GM12878 (cell line): ENCODE results near the gene TNFAIP2. TPM values are rescaled to one million over a fixed set of nuclear protein-coding genes. Genes with fewer than 3 reads are reported as not detected.

Source experiments
- ATAC-seq: fragments of 200-7000 bp; cut with Tn5 transposase; 3 replicates; pipeline ENCODE4 v1.9.1; 2020; ENCODE audit warnings: mild to moderate bottlenecking, moderate library complexity
- BruUV-seq: library from RNA; stranded (reverse); fragments of 400-500 nt; replicated peaks from 2 replicates; lab custom pipeline; 2021; lab: Mats Ljungman, UMichigan
- CTCF ChIA-PET: fragments of 300-600 bp; sonication (Branson Sonifier 250); formaldehyde crosslinking; extraction: SDS; loops from one replicate; lab custom pipeline; 2021; ENCODE audit warnings: inconsistent platforms; lab: Yijun Ruan, JAX
- POLR2A ChIA-PET: fragments of 350-600 bp; formaldehyde crosslinking; extraction: SDS; loops from one replicate; lab custom pipeline; 2021; ENCODE audit warnings: inconsistent platforms; lab: Charles Lee
- RAD21 ChIA-PET: fragments of 300-600 bp; sonication (Branson Sonifier 250); formaldehyde crosslinking; loops from one replicate; lab custom pipeline; 2023; ENCODE audit warnings: antibody characterized with exemption; ENCODE audit not compliant: unreplicated experiment; lab: Charles Lee
- SMC1A ChIA-PET: fragments of 300-600 bp; sonication (Branson Sonifier 250); formaldehyde crosslinking; loops from one replicate; lab custom pipeline; 2023; ENCODE audit not compliant: unreplicated experiment, uncharacterized antibody; lab: Charles Lee
- DNase-seq: peaks from one replicate; pipeline ENCODE4 v3.0.0-alpha.2; 2011; ENCODE audit warnings: low read depth, low spot score
- FAIRE-seq: peaks from 3 replicates; lab custom pipeline; 2011; peaks lifted over from hg19 to GRCh38; lab: Jason Lieb, UNC
- H2AFZ ChIP-seq: 2 replicates; pipeline ENCODE4 v1.6.0; 2011; ENCODE audit warnings: low read depth, low read length, control low read depth; ENCODE audit not compliant: control insufficient read depth
- H3K27ac ChIP-seq: 2 replicates; pipeline ENCODE4 v1.5.1; 2011; ENCODE audit warnings: control low read depth; ENCODE audit not compliant: control insufficient read depth, insufficient read depth
- H3K27me3 ChIP-seq, 2 experiments: replicated peaks in 1 of 2; 2 replicates each; pipeline versions ENCODE4 v1.6.0 to v1.6.1; 2011; ENCODE audit warnings: low read length in 1 of 2; ENCODE audit not compliant: control insufficient read depth in 2 of 2, insufficient read depth in 2 of 2
- H3K36me3 ChIP-seq, 2 experiments: 2 replicates each; pipeline ENCODE4 v1.5.1; 2011; ENCODE audit warnings: low read length in 1 of 2; ENCODE audit not compliant: control insufficient read depth in 2 of 2, insufficient read depth in 2 of 2
- H3K4me1 ChIP-seq: 2 replicates; pipeline ENCODE4 v1.6.1; 2011; ENCODE audit warnings: mild to moderate bottlenecking, low read length, moderate library complexity, mixed read lengths; ENCODE audit not compliant: control insufficient read depth, insufficient read depth
- H3K4me2 ChIP-seq: 2 replicates; pipeline ENCODE4 v1.6.0; 2011; ENCODE audit warnings: control low read depth; ENCODE audit not compliant: control insufficient read depth, insufficient read depth
- H3K4me3 ChIP-seq: fragments of 200-600 bp; sonication (generic); 2 replicates; pipeline ENCODE4 v1.5.1; 2016
- H3K79me2 ChIP-seq: 2 replicates; pipeline ENCODE4 v1.6.0; 2011; ENCODE audit warnings: low read length; ENCODE audit not compliant: control insufficient read depth, insufficient read depth
- H3K9ac ChIP-seq: 2 replicates; pipeline ENCODE4 v1.8.0; 2011; ENCODE audit warnings: low read length, control low read depth, mixed read lengths; ENCODE audit not compliant: control insufficient read depth, insufficient read depth
- H3K9me3 ChIP-seq: replicated peaks from 3 replicates; pipeline ENCODE4 v1.5.1; 2011; ENCODE audit warnings: mild to moderate bottlenecking, low read length; ENCODE audit not compliant: control insufficient read depth, insufficient read depth
- H4K20me1 ChIP-seq: 2 replicates; pipeline ENCODE4 v1.6.0; 2011; ENCODE audit not compliant: control insufficient read depth, insufficient read depth
- FOXK2 ChIP-seq: fragments of 450-650 bp; IDR thresholded peaks from 2 replicates; pipeline ENCODE4 v1.6.1; 2017; ENCODE audit warnings: mild to moderate bottlenecking, moderate library complexity
- MXI1 ChIP-seq: fragments of 150-350 bp; IDR thresholded peaks from 2 replicates; pipeline ENCODE4 v1.6.1; 2011; ENCODE audit warnings: low read depth, mild to moderate bottlenecking, inconsistent platforms, low read length, improper control_type of control experiment
- SMAD1 ChIP-seq: fragments of 450-650 bp; IDR thresholded peaks from 2 replicates; pipeline ENCODE4 v1.6.1; 2018; ENCODE audit warnings: mild to moderate bottlenecking, low read depth; ENCODE audit not compliant: partially characterized antibody
- SP1 ChIP-seq: IDR thresholded peaks from one replicate; pipeline ENCODE4 v1.6.1; 2011; ENCODE audit warnings: low read depth, low read length
- TAF1 ChIP-seq: IDR thresholded peaks from 2 replicates; pipeline ENCODE4 v1.6.1; 2011; ENCODE audit warnings: mild to moderate bottlenecking, low read depth, low read length, borderline replicate concordance
- ZNF207 ChIP-seq: fragments of 450-650 bp; IDR thresholded peaks from 2 replicates; pipeline ENCODE4 v1.6.1; 2014; ENCODE audit warnings: antibody characterized with exemption, mild to moderate bottlenecking, borderline replicate concordance
- WGBS: methylation state at CpG from one replicate; pipeline ENCODE4 v1.1.6; 2016; ENCODE audit warnings: low lambda C conversion rate; ENCODE audit not compliant: insufficient replicate concordance, insufficient coverage; ENCODE audit errors: missing lambda C conversion rate; 5-methylcytosine and 5-hydroxymethylcytosine counted together
- in situ Hi-C: fragments of 300-500 bp; cut with MboI; formaldehyde crosslinking; loops from 9 replicates; pipeline ENCODE4 v1.14.3; 2018; ENCODE audit warnings: mixed read lengths
- intact Hi-C: fragments of 100-400 bp; cut with micrococcal nuclease; formaldehyde crosslinking; loops from one replicate; pipeline ENCODE4 v1.14.2; 2022; ENCODE audit not compliant: unreplicated experiment
- polyA plus RNA-seq, 11 experiments: library from polyadenylated mRNA; depleted of rRNA in 4 of 11; unstranded in 6 of 11; stranded (reverse) in 5 of 11; fragments of >200 nt; fragmentation: Nextera tagmentation in 4 of 11; fragmentation: Illumina TruSeq in 1 of 11; extraction: Ambion mirVana in 4 of 11; extraction: Trizol in 1 of 11; gene quantifications; 1 replicate in 1 of 11; 2 replicates in 10 of 11; pipeline versions ENCODE4 v1.2.1 to v1.2.3, GENCODE V29; 2011 to 2016; ENCODE audit warnings: inconsistent platforms in 2 of 11, missing spikeins in 2 of 11, low read depth in 1 of 11
- total RNA-seq, 4 experiments: library from RNA; depleted of rRNA in 3 of 4; stranded (reverse); fragments of >200 nt in 3 of 4; fragmentation: Illumina TruSeq in 1 of 4; extraction: Trizol in 1 of 4; gene quantifications; 2 replicates each; pipeline versions ENCODE4 v1.2.1 to v1.2.3, GENCODE V29; 2013 to 2021
- TF ChIP-seq, protein P1 (sequence below): fragments of 450-650 bp; IDR thresholded peaks from 2 replicates; pipeline ENCODE4 v1.6.1; 2016; ENCODE audit warnings: mild to moderate bottlenecking
- TF ChIP-seq, protein P2 (sequence below): IDR thresholded peaks from 2 replicates; pipeline ENCODE4 v1.6.1; 2012; ENCODE audit warnings: mild to moderate bottlenecking, low read depth, low read length
- TF ChIP-seq, protein P3 (sequence below): fragments of 150-350 bp; IDR thresholded peaks from 2 replicates; pipeline ENCODE4 v1.6.1; 2014; ENCODE audit warnings: mild to moderate bottlenecking, low read depth, low read length
- TF ChIP-seq, protein P4 (sequence below): fragments of 450-650 bp; IDR thresholded peaks from 2 replicates; pipeline ENCODE4 v1.6.1; 2017; ENCODE audit warnings: mild to moderate bottlenecking, low read depth, inconsistent platforms; ENCODE audit not compliant: poor library complexity, severe bottlenecking
- TF ChIP-seq, protein P5 (sequence below): fragments of 450-650 bp; IDR thresholded peaks from 2 replicates; pipeline ENCODE4 v1.6.1; 2017; ENCODE audit warnings: borderline replicate concordance

TNFAIP2 gene
- total and polyA plus RNA-seq, 10 of the 15 experiments (the other 5 are each of a cell fraction or from before 2014, with no cell fraction given), result 7.1 to 150 (median 74.5) TPM

DNA sequence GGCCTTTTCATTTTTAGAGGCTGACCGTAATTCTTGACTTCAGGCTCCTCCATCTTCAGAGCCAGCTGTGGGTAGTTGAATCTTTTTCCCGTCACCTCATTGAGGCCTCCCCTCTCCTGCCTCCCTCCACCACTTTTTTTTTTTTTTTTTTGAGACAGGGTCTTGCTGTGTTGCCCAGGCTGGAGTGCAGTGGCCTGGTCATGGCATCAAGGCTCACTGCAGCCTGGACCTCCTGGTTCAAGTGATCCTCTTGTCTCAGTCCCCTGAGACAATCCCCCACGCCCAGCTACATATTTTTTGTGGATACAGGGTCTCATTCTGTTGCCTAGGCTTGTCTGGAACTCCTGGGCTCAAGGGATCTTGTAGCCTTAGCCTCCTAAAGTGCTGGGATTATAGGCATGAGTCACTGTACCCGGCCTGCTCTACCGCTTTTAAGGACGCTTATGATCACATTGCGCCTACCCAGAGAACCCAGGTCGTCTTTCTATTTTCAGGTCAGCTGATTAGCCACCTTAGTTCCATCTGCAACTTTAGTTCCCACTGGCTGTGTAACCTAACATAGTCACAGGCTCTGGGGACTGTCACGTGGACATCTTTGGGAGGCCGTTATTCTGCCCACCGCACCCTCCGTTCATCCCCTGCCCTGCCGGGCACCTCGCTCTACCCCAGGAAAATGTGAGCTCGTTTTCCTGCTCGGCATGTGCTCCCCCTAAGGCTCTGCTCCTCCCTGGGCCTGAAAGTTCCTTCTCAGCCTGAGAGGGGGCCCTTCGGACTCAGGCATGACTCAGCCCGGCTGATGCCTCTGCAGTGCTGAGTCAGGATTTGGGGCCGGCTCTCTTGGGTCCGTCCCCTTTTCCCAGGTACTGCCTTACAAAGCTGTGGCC, 13.4 kb downstream of the TNFAIP2 start:
- no peaks in the 10 kb centered on the region for H3K9me3 ChIP-seq
- in situ Hi-C loops (no loop called here), intact Hi-C loops (no loop called here)
- DNase-seq (no peak), ATAC-seq (no peak), FAIRE-seq (no peak)
- ChIA-PET POLR2A (no interaction called here), RAD21 (interaction anchor here (1.5 kb wide), 1 partner anchor 32 kb away, joined by 7 read pairs; no protein-coding TSS in a partner anchor), CTCF (interaction anchor here (0.6 to 8.6 kb wide), 4 partner anchors 21 to 193 kb away, joined by 3 to 176 read pairs (median 5); no protein-coding TSS in a partner anchor), SMC1A (interaction anchor here (2.2 kb wide), 1 partner anchor 31 kb away, joined by 12 read pairs; no protein-coding TSS in a partner anchor)
- H3K36me3 ChIP-seq, result peaks cover 3 to 9% of the 10 kb centered on the region in 2 experiments; a peak in 3 of 4 replicates
- H3K4me1 ChIP-seq, result peaks cover 15% of the 10 kb centered on the region
- no peak overlapping the region for H3K4me3 ChIP-seq
- no peak overlapping the region for H2AFZ ChIP-seq
- 75% methylated on average over 20 of the region's 20 CpGs for WGBS
- no peak overlapping the region for H3K27ac ChIP-seq
- H3K79me2 ChIP-seq, result no peaks in the 10 kb centered on the region
- no peaks in the 10 kb centered on the region for H3K27me3 ChIP-seq
- BruUV-seq, result TSS peak; percentile 84
- H4K20me1 ChIP-seq, result no peaks in the 10 kb centered on the region
- no peak overlapping the region for H3K4me2 ChIP-seq
- H3K9ac ChIP-seq, result no peak overlapping the region
- TF ChIP-seq FOXK2, result no peak
- TF ChIP-seq SP1, result no peak
- TF ChIP-seq, protein P1, sequence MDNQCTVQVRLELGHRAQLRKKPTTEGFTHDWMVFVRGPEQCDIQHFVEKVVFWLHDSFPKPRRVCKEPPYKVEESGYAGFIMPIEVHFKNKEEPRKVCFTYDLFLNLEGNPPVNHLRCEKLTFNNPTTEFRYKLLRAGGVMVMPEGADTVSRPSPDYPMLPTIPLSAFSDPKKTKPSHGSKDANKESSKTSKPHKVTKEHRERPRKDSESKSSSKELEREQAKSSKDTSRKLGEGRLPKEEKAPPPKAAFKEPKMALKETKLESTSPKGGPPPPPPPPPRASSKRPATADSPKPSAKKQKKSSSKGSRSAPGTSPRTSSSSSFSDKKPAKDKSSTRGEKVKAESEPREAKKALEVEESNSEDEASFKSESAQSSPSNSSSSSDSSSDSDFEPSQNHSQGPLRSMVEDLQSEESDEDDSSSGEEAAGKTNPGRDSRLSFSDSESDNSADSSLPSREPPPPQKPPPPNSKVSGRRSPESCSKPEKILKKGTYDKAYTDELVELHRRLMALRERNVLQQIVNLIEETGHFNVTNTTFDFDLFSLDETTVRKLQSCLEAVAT, result no peak
- no peak for TF ChIP-seq MXI1
- TF ChIP-seq, protein P2, sequence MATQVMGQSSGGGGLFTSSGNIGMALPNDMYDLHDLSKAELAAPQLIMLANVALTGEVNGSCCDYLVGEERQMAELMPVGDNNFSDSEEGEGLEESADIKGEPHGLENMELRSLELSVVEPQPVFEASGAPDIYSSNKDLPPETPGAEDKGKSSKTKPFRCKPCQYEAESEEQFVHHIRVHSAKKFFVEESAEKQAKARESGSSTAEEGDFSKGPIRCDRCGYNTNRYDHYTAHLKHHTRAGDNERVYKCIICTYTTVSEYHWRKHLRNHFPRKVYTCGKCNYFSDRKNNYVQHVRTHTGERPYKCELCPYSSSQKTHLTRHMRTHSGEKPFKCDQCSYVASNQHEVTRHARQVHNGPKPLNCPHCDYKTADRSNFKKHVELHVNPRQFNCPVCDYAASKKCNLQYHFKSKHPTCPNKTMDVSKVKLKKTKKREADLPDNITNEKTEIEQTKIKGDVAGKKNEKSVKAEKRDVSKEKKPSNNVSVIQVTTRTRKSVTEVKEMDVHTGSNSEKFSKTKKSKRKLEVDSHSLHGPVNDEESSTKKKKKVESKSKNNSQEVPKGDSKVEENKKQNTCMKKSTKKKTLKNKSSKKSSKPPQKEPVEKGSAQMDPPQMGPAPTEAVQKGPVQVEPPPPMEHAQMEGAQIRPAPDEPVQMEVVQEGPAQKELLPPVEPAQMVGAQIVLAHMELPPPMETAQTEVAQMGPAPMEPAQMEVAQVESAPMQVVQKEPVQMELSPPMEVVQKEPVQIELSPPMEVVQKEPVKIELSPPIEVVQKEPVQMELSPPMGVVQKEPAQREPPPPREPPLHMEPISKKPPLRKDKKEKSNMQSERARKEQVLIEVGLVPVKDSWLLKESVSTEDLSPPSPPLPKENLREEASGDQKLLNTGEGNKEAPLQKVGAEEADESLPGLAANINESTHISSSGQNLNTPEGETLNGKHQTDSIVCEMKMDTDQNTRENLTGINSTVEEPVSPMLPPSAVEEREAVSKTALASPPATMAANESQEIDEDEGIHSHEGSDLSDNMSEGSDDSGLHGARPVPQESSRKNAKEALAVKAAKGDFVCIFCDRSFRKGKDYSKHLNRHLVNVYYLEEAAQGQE, result no peak
- TF ChIP-seq, protein P3, sequence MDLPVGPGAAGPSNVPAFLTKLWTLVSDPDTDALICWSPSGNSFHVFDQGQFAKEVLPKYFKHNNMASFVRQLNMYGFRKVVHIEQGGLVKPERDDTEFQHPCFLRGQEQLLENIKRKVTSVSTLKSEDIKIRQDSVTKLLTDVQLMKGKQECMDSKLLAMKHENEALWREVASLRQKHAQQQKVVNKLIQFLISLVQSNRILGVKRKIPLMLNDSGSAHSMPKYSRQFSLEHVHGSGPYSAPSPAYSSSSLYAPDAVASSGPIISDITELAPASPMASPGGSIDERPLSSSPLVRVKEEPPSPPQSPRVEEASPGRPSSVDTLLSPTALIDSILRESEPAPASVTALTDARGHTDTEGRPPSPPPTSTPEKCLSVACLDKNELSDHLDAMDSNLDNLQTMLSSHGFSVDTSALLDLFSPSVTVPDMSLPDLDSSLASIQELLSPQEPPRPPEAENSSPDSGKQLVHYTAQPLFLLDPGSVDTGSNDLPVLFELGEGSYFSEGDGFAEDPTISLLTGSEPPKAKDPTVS, result no peak
- TF ChIP-seq TAF1, result no peak
- TF ChIP-seq ZNF207, result no peak
- TF ChIP-seq SMAD1, result no peak
- TF ChIP-seq, protein P4, sequence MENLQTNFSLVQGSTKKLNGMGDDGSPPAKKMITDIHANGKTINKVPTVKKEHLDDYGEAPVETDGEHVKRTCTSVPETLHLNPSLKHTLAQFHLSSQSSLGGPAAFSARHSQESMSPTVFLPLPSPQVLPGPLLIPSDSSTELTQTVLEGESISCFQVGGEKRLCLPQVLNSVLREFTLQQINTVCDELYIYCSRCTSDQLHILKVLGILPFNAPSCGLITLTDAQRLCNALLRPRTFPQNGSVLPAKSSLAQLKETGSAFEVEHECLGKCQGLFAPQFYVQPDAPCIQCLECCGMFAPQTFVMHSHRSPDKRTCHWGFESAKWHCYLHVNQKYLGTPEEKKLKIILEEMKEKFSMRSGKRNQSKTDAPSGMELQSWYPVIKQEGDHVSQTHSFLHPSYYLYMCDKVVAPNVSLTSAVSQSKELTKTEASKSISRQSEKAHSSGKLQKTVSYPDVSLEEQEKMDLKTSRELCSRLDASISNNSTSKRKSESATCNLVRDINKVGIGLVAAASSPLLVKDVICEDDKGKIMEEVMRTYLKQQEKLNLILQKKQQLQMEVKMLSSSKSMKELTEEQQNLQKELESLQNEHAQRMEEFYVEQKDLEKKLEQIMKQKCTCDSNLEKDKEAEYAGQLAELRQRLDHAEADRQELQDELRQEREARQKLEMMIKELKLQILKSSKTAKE, result no peak
- TF ChIP-seq, protein P5, sequence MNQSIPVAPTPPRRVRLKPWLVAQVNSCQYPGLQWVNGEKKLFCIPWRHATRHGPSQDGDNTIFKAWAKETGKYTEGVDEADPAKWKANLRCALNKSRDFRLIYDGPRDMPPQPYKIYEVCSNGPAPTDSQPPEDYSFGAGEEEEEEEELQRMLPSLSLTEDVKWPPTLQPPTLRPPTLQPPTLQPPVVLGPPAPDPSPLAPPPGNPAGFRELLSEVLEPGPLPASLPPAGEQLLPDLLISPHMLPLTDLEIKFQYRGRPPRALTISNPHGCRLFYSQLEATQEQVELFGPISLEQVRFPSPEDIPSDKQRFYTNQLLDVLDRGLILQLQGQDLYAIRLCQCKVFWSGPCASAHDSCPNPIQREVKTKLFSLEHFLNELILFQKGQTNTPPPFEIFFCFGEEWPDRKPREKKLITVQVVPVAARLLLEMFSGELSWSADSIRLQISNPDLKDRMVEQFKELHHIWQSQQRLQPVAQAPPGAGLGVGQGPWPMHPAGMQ, result no peak
